Measurements from ENCODE around the gene C5orf52. TPM values are rescaled to one million over a fixed set of nuclear protein-coding genes. Genes with fewer than 3 reads are reported as not detected.

The C5orf52 gene
- total RNA-seq, 1 donor from 2014 or later = not detected

DNA sequence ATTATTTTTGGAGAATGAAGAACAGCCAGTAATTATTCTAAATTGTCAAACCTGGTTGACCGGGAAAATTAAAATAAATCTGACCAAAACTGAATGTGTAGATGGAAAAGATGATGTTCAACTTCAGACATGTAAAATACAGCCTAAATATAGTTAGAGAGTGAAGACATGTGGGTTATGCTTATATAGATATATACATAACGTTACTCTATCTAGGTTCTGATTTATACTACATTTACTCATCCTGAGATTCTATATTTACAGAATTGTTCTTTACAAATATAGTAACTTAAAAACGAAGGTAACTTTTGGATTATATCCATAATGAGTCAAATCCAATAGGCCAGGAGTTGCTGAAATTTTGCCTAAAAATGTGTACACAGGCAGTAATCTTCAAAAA lies 39.1 kb downstream of the C5orf52 start:
- no peak for DNase-seq (ENCODE audit: low read depth)
- H3K27ac ChIP-seq (ENCODE audit: low read depth, low read length) = peak overlapping the region; percentile 61
- peak overlapping the region; percentile 67 for H3K4me2 ChIP-seq (ENCODE audit: low read length)
- peak overlapping the region; percentile 37 for H3K9ac ChIP-seq (ENCODE audit: low read length)
- no peaks in the 10 kb centered on the region for H3K27me3 Mint-ChIP-seq (ENCODE audit: low read depth, unreplicated experiment)
- H3K79me2 ChIP-seq (ENCODE audit: insufficient read depth, low read length) = no peaks in the 10 kb centered on the region
- H3K27me3 ChIP-seq (ENCODE audit: insufficient read depth, low read length) = no peaks in the 10 kb centered on the region
- H3K4me3 ChIP-seq (ENCODE audit: insufficient read depth, low read depth, low read length) = no peak overlapping the region
- FAIRE-seq = no peak
- no peak for TF ChIP-seq EZH2 (IDR thresholded peaks at IDR 0.05; ENCODE audit: insufficient read depth, low read length)
- TF ChIP-seq, protein P1, sequence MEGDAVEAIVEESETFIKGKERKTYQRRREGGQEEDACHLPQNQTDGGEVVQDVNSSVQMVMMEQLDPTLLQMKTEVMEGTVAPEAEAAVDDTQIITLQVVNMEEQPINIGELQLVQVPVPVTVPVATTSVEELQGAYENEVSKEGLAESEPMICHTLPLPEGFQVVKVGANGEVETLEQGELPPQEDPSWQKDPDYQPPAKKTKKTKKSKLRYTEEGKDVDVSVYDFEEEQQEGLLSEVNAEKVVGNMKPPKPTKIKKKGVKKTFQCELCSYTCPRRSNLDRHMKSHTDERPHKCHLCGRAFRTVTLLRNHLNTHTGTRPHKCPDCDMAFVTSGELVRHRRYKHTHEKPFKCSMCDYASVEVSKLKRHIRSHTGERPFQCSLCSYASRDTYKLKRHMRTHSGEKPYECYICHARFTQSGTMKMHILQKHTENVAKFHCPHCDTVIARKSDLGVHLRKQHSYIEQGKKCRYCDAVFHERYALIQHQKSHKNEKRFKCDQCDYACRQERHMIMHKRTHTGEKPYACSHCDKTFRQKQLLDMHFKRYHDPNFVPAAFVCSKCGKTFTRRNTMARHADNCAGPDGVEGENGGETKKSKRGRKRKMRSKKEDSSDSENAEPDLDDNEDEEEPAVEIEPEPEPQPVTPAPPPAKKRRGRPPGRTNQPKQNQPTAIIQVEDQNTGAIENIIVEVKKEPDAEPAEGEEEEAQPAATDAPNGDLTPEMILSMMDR (IDR thresholded peaks at IDR 0.05; ENCODE audit: insufficient read depth, low read depth, low read length) = no peak
- no peaks in the 10 kb centered on the region for H3K36me3 ChIP-seq (ENCODE audit: insufficient read depth, low read length)
- no peak overlapping the region for H3K4me3 Mint-ChIP-seq (ENCODE audit: unreplicated experiment)
- no peaks in the 10 kb centered on the region for H3K36me3 Mint-ChIP-seq (ENCODE audit: low read depth, unreplicated experiment)
- H3K9me3 ChIP-seq (ENCODE audit: insufficient read depth, low read depth, low read length) = no peaks in the 10 kb centered on the region
- H3K9me3 Mint-ChIP-seq (ENCODE audit: unreplicated experiment) = no peaks in the 10 kb centered on the region
- peaks cover 20% of the 10 kb centered on the region for H3K4me1 Mint-ChIP-seq (ENCODE audit: low read depth, unreplicated experiment)
- H4K20me1 ChIP-seq (ENCODE audit: insufficient read depth, low read length) = no peaks in the 10 kb centered on the region
- H3K4me1 ChIP-seq (ENCODE audit: insufficient read depth, low read length) = peaks cover 20% of the 10 kb centered on the region
- H2AFZ ChIP-seq (ENCODE audit: low read depth, low read length) = no peak overlapping the region
- H3K27ac Mint-ChIP-seq (ENCODE audit: unreplicated experiment) = peak overlapping the region; percentile 69

DNA sequence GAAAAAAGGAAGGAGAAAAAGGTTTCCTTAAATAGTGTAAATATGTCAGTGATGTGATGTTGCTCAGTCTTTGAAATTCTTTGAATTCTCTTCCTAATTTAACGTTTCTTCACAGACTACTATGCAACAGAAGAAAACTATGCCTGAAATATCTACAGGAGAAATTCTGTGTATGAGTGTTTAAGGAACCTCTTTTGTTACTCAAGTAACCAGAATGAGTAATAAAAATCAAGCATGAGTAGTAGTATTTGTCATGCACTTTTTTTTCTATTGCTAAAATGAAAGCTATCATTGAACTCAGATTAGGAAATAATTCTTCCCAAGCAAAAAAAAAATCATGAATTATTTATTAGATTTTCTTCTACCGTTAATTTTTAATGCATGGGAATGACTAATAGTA lies 39.5 kb downstream of the C5orf52 start:
- H3K9me3 Mint-ChIP-seq (ENCODE audit: unreplicated experiment) = no peaks in the 10 kb centered on the region
- Histone ChIP-seq H2AFZ (ENCODE audit: low read depth, low read length) (no peak overlapping the region), H3K36me3 (ENCODE audit: insufficient read depth, low read length) (no peaks in the 10 kb centered on the region), H3K4me1 (ENCODE audit: insufficient read depth, low read length) (peaks cover 20% of the 10 kb centered on the region), H4K20me1 (ENCODE audit: insufficient read depth, low read length) (no peaks in the 10 kb centered on the region), H3K4me2 (ENCODE audit: low read length) (peak overlapping the region; percentile 67), H3K4me3 (ENCODE audit: insufficient read depth, low read depth, low read length) (no peak overlapping the region), H3K27ac (ENCODE audit: low read depth, low read length) (peak overlapping the region; percentile 67), H3K27me3 (ENCODE audit: insufficient read depth, low read length) (no peaks in the 10 kb centered on the region), H3K79me2 (ENCODE audit: insufficient read depth, low read length) (no peaks in the 10 kb centered on the region), H3K9ac (ENCODE audit: low read length) (peak overlapping the region; percentile 37), H3K9me3 (ENCODE audit: insufficient read depth, low read depth, low read length) (no peaks in the 10 kb centered on the region)
- TF ChIP-seq, protein P1 (IDR thresholded peaks at IDR 0.05; ENCODE audit: insufficient read depth, low read depth, low read length) = no peak
- no peak for TF ChIP-seq EZH2 (IDR thresholded peaks at IDR 0.05; ENCODE audit: insufficient read depth, low read length)
- H3K36me3 Mint-ChIP-seq (ENCODE audit: low read depth, unreplicated experiment) = no peaks in the 10 kb centered on the region
- DNase-seq (ENCODE audit: low read depth) (peak; percentile 84), FAIRE-seq (peak; percentile 94)
- H3K27ac Mint-ChIP-seq (ENCODE audit: unreplicated experiment) = peak overlapping the region; percentile 69
- no peak overlapping the region for H3K4me3 Mint-ChIP-seq (ENCODE audit: unreplicated experiment)
- no peaks in the 10 kb centered on the region for H3K27me3 Mint-ChIP-seq (ENCODE audit: low read depth, unreplicated experiment)
- H3K4me1 Mint-ChIP-seq (ENCODE audit: low read depth, unreplicated experiment) = peaks cover 20% of the 10 kb centered on the region

DNA sequence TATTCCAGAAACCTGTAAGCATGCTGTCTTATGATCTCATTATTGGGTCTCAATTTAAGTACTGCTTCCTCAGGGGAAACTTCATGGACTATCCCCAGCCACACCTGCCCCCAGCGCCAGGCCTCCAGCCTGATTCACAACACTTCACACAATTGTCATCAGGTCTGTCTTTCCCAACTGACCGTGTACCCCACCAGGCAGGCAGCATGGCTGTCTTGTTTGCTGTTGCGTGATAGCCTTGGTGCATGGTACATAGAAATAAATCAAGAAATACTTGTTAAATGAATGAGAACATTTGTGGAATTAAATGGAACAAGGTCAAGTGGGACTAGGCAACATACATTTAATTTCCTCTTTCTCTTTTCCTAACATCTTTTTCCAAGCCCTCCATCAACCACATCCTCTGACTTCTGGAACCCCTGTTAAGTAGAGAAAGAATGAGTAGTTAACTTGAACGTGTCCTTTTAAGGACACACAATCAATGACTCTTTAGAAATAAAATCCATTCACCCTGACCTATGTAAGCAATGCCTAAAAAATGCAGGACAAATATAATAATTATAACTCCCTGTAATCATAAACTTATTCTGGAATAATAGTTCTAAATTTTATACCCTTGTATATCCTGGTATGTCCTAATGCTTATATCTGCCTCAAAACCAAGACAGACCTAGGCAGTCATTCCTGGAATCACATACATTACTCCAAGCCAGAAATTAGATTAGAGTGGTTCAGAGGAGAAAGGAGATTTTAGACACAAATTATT lies 42.7 kb downstream of the C5orf52 start:
- no peaks in the 10 kb centered on the region for H3K9me3 Mint-ChIP-seq (ENCODE audit: unreplicated experiment)

More for the DNA sequence above, 42.7 kb downstream of the C5orf52 start:
- Mint-ChIP-seq H3K27ac (ENCODE audit: unreplicated experiment) (peak overlapping the region; percentile 2), H3K36me3 (ENCODE audit: low read depth, unreplicated experiment) (no peaks in the 10 kb centered on the region), H3K4me1 (ENCODE audit: low read depth, unreplicated experiment) (peaks cover 24% of the 10 kb centered on the region), H3K27me3 (ENCODE audit: low read depth, unreplicated experiment) (no peaks in the 10 kb centered on the region), H3K4me3 (ENCODE audit: unreplicated experiment) (no peak overlapping the region)
- Histone ChIP-seq H3K79me2 (ENCODE audit: insufficient read depth, low read length) (no peaks in the 10 kb centered on the region), H3K9me3 (ENCODE audit: insufficient read depth, low read depth, low read length) (no peaks in the 10 kb centered on the region), H2AFZ (ENCODE audit: low read depth, low read length) (no peak overlapping the region), H3K4me3 (ENCODE audit: insufficient read depth, low read depth, low read length) (no peak overlapping the region), H3K36me3 (ENCODE audit: insufficient read depth, low read length) (no peaks in the 10 kb centered on the region), H3K27me3 (ENCODE audit: insufficient read depth, low read length) (no peaks in the 10 kb centered on the region), H3K9ac (ENCODE audit: low read length) (no peak overlapping the region), H4K20me1 (ENCODE audit: insufficient read depth, low read length) (no peaks in the 10 kb centered on the region), H3K4me1 (ENCODE audit: insufficient read depth, low read length) (peaks cover 30% of the 10 kb centered on the region), H3K4me2 (ENCODE audit: low read length) (peak overlapping the region; percentile 36), H3K27ac (ENCODE audit: low read depth, low read length) (peak overlapping the region; percentile 24)
- TF ChIP-seq, protein P1 (IDR thresholded peaks at IDR 0.05; ENCODE audit: insufficient read depth, low read depth, low read length) = no peak
- no peak for TF ChIP-seq EZH2 (IDR thresholded peaks at IDR 0.05; ENCODE audit: insufficient read depth, low read length)
- peak; percentile 38 for DNase-seq (ENCODE audit: low read depth)
- no peak for FAIRE-seq

Measured in astrocyte (in vitro differentiated cells and primary cell).